DMS53 (cell line): ENCODE results near the gene TAF6.
A peak's percentile ranks its signal among the peaks of the same experiment; 100 is the strongest.
"Not testable (repeated sequence)": the region's sequence is repeated elsewhere in the genome, so short reads cannot be mapped to it uniquely, and the experiment has no call there.

Experiments
- DNase-seq: peaks from one replicate; lab custom pipeline; 2025; lab: John Stamatoyannopoulos, UW

TAF6 gene

GRCh38 chr7:100152404-100152803, 33.2 kb upstream of the TAF6 start:
- DNase-seq: no peak

DNA sequence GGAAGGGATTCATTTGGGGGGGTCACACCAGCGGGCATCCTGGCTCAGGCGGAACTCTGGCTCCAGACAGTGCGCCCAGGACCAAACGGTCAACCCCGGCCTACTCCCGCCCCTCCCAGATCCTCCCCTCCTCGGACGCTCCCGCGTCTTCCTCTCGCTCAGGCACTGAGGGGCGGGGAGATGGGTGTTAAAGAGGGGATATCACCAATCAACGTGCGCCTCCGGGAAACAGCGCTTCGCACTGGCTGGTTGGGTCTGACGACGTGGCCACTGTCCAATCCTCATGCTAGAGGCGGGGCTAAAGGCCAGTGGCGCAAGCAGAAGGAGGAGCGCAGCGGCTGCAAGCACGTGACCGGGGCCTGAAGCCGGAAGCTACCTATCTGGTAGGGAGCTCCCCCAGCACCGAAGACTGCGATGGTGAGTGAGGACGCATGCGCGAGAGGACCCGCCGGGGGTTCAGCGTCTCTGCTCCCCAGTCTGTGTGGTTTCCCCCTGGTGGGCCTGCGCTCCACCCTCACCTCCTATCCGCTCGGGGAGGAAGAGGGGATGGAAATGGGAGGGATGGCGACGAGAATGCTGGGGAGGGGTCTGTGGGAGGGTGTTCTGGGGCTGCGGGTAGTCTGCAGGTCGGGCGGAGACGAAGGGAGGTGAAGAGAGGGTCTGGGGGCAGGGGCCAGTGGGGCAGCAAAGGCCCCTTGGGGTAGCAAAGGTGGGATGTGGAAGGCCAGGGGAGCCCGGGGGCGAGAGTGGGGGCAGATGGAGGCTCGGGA, 29.6 kb upstream of the TAF6 start, which contains the start of gene LAMTOR4:
TSS of gene LAMTOR4 (plus strand) at position 360 of the 770 bp plus-strand sequence. CDS start at position 415, 55 bp downstream.
- peak; percentile 100 for DNase-seq

- DNase-seq: no peak
Measured at GRCh38 chr7:100148225-100148558, 29.0 kb upstream of the TAF6 start.

DNA sequence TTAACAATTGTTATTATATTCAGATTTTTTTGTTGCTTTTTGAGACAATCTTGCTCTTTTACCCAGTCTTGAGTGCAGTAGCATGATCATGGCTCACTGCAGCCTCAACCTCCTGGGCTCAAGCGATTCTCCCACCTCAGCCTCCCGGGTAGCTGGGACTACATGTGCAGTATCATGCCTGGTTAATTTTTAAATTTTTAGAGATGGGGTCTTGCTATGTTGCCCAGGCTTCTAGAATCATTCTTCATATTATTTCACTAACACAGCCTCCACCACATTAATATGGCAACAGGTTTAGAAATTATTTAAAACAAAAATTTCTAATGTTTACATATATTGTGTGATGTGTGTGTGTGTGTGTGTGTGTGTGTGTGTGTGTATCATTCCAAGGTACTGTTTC, 28.1 kb upstream of the TAF6 start:
- DNase-seq: no peak

DNA sequence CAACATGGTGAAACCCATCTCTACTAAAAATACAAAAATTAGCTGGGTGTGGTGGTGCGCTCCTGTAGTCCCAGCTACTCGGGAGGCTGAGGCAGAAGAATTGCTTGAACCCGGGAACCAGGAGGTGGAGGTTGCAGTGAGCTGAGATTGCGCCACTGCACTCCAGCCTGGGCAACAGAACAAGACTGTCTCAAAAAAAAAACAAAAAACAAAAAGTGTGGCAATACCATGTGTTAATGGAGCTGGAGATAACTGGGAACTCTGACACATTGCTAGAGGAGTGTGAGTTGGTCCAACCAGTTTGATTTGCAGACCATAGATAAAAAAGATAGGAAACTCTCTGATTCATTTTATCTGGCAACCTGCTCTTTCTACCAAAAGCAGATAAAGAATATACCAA, 27.2 kb upstream of the TAF6 start:
- not testable (repeated sequence) for DNase-seq

- no peak for DNase-seq
Measured at GRCh38 chr7:100142461-100142860, 23.3 kb upstream of the TAF6 start.

DNA sequence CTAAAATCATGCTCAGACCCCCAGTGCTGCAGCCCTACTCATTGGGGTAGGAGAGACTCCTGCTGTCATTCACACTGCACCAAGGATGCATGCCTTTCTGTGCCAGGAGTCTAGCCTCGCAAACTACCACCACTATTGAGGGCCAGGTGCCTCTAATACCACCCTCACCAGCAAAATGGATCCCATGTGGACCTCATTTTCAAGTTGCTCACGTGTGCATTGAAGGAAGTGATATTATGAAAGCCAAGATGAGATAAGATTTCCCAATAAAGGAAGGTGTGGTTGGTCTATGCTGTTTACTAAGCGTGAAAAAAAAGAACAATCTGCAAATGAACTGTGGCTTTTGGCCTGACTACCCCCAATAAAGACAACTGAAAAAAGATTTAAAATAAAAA, 22.4 kb upstream of the TAF6 start:
- DNase-seq: no peak

GRCh38 chr7:100137851-100138760, 18.9 kb upstream of the TAF6 start:
- peak; percentile 72 for DNase-seq

GRCh38 chr7:100132697-100133151, 13.6 kb upstream of the TAF6 start:
- peak; percentile 91 for DNase-seq

GRCh38 chr7:100132126-100132525, 13.0 kb upstream of the TAF6 start:
- DNase-seq: peak; percentile 69

DNA sequence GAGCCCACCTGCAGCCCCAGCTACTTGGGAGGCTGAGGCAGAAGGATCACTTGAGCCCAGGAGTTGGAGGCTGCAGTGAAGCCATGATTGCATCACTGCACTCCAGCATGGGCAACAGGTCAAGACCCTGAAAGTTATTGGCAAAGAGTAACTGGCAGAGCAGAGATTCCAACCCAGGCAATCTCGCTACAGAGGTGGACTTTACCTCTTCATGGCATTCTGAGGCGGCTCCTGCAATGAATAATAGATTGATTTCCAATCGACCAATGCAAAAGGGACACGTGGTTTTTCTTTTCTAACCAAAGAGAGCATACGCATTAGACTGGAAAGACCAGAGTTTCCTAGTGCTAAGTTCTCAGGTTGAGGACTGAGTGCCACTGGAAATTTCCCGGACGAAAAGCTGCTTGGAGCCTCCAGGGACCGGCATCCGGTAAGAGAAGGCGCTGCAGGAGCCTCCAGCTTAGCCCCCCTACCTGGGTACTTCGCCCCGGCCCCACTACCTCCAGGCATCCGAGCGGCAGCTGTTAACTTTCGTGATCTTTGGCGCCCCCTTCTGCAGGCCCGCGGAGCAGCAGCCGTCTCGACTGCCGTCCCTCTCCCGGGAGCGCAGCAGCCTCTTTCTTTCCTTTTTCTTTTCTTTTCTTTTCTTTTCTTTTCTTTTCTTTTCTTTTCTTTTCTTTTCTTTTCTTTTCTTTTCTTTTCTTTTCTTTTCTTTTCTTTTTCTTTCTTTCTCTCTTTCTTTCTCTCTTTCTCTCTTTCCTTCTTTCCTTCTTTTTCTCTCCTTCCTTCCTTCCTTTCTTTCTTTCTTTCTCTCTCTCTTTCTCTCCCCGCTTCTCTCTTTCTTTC, 11.7 kb upstream of the TAF6 start:
- peak; percentile 96 for DNase-seq

DNA sequence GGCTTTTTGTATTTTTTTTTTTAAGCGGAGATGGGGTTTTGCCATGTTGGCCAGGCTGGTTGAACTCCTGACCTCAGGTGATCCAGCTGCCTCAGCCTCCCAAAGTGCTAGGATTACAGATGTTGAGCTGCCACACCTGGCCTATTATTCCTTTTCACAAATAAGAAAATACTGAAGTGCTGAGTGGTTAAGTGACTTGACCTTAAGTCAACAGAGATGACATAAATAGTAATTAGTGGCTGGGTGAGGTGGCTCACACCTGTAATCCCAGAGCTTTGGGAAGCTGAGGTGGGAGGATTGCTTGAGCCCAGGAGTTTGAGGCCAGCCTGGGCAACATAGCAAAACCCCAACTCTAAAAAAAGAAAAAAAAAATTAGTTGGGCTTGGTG, 11.1 kb upstream of the TAF6 start:
- DNase-seq: peak; percentile 94

DNA sequence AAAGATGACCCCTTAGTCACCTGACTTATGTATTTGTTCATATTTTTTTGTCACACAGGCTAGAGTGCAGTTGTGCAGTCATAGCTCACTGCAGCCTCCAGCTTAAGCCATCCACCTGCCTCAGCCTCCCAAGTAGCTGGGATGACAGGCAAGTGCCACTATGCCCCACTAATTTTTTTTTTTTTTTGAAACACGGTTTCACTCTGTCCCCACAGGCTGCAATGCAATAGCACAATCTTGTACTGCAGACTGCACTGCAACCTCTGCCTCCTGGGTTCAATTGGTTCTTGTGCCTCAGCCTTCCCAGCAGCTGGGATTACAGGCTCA, 9.4 kb upstream of the TAF6 start:
- DNase-seq: no peak

DNA sequence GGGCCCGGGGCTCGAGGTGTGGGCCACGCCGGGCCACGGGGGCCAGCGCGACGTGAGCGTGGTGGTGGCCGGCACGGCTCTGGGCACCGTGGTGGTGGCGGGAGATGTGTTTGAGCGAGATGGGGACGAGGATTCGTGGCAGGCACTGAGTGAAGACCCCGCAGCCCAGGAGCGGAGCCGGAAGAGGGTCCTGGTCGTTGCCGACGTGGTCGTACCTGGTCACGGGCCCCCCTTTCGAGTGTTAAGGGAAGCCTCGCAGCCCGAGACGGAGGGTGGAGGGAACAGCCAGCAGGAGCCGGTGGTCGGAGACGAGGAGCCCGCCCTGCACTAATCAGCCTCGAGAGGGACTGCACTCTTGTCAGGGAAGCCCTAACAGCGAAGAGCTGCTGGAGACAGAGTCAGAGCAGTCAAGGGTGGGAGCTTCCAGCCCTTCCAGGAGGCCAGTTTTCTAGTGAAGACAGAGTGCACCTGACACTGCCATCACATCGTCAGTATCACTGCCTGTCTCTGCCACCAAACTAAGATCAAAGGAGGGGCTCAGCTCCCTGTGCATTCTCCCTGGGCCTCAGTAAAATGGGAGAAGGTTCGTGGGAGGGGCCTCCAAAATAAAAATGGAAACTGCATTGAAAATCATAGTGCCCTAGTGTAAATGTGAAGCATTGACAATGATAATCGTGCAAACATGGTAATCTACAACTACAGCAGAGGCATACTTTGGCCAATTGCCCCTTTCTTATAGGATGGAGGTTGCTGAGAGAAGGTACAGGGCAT, 8.9 kb upstream of the TAF6 start:
- peak; percentile 75 for DNase-seq

DNA sequence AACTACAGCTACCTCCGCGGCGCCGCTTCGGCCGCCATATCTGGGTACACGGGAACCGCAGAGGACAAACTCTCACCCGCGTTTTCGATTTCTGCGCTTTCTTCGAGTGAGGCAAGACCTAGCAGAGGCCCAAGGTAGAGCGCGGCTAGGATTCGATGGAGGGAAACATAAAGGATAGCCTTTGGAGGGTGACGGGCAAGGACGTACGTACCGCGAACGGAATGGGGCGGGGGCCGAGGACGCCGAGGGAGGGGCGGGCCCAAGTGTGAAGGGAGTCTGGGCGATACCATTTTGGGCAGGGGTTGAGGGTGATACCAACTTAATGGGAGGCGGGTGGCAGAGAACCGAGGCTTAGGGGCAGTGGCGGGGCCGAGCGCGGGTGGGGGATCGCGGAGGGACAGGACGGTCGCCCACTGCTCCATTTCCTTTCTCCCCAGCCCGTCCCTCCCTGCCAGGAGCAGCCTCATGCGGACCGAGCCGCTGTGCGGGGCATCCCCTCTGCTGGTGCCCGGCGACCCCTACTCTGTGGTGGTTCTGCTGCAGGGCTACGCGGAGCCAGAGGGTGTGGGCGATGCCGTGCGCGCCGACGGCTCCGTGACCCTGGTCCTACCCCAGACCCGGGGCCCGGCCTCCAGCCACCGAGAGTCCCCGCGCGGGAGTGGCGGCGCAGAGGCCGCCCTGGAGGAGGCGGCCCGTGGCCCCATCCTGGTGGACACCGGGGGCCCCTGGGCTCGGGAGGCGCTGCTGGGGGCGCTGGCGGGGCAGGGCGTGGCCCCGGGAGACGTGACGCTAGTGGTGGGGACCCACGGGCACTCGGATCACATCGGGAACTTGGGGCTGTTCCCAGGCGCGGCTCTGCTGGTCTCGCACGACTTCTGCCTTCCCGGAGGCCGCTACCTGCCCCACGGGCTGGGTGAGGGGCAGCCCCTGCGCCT, 8.0 kb upstream of the TAF6 start, which contains the start of gene MBLAC1:
TSS of gene MBLAC1 (plus strand) at position 37 of the 935 bp plus-strand sequence. CDS start at position 466, 429 bp downstream.
- DNase-seq: peak; percentile 98

DNA sequence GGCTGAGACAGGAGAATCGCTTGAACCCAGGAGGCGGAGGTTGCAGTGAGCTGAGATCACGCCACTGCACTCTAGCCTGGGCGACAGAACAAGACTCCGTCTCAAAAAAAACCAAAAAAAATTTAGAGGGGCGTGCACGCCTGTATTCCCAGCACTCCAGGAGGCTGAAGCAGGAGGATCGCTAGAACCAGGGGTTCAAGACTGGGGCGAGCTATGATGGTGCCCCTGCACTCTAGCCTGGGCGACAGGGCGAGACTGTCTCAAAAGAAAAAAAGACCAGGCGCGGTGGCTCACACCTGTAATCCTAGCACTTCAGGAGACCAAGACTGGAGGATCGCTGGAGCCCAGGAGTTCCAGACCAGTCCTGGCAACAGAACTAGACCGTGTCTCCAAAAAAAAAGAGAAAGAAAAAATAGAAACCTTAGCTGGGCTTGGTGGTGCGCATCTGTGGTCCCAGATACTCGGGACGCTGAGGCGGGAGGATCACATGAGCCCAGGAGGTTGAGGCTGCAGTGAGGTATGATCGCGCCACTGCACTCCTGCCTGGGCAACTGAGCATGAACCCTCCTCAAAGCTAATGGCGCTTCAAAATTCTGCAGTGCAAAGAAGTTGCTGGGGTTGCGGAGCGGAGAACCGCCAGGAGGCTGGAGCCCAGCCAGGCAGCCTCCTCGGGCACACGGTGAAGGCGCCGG, 7.2 kb upstream of the TAF6 start:
- no peak for DNase-seq

GRCh38 chr7:100124301-100125230, 5.4 kb upstream of the TAF6 start:
- no peak for DNase-seq

- no peak for DNase-seq
Measured at GRCh38 chr7:100122568-100122967, 3.4 kb upstream of the TAF6 start.
